ENCODE results near the gene ZFAND3. TPM values are rescaled to one million over a fixed set of nuclear protein-coding genes. Genes with fewer than 3 reads are reported as not detected.

Gene ZFAND3
- total RNA-seq, 1 experiment from 2014 or later = 47.2 TPM

DNA sequence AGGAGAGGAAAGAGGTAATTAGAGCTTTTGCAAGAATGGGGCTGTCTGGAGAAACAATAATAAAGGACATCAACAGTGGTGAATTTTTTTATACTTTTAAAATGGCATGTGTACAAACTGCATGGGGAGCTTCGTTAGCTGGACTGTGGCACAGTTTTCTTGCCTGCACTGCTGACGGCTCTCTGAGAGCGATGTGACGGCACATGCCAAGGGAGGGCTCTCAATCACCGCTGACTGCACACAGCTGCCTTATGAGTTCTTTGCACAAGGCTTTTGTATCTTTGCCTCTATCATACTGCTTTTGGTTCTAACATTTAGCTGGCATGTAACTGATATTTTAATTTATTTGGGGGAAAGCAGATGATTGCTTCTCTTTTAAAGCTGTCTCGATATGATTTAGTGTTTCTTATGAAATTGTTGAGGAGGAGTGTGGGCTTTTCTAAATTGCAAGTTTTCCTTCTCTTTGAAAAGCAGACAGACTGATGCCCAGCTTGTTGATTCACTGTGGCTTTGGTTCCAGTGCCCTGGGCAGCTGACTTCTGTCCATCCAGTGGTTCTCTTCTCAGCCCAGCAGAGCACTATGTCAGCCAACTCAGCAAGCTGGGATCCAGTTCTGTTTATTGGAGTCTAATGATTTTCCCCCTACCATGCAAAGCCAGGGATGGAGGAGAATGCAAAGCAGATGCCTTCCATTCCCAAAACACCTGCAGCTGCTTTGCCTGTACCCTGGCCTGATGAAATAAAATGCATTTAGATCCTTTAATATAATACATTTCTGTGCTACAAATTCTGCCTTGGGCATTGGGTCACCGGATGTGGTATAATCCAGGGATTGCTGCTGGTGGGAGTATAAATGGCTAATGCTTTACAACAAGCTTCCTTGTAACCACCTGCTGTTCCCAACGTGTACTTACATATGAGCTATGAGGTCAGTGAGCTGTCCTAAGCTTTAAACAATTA lies 323.9 kb downstream of the ZFAND3 start (continued):
- TF ChIP-seq POLR2AphosphoS5 (IDR thresholded peaks at IDR 0.05; ENCODE audit: low read depth, low read length) = no peak
- TF ChIP-seq CEBPB (IDR thresholded peaks at IDR 0.05; ENCODE audit: low read depth) = no peak
- no peak for TF ChIP-seq EZH2 (IDR thresholded peaks at IDR 0.05)
- TF ChIP-seq MAX (IDR thresholded peaks at IDR 0.05) = no peak
- TF ChIP-seq RAD21 (IDR thresholded peaks at IDR 0.05; ENCODE audit: low read depth) = no peak

- CTCF ChIA-PET = no interaction called here
Measured at GRCh38 chr6:38144365-38144945, 324.9 kb downstream of the ZFAND3 start.

More at GRCh38 chr6:38144365-38144945, 324.9 kb downstream of the ZFAND3 start:
- H3K27me3 ChIP-seq (ENCODE audit: insufficient read depth, low read length) = no peaks in the 10 kb centered on the region
- H3K9me2 ChIP-seq (ENCODE audit: insufficient read depth) = no peaks in the 10 kb centered on the region
- no peak overlapping the region for H3K9ac ChIP-seq (ENCODE audit: low read length)
- intact Hi-C loops (cut with micrococcal nuclease) = no loop called here
- RAD21 ChIA-PET (ENCODE audit: low non-redundant PET in 1 of 2, low total read pairs in 2 of 2, uncharacterized antibody in 2 of 2, unreplicated experiment in 2 of 2) = no interaction called here
- DNase-seq (ENCODE audit: low read depth, low spot score) = no peak
- H4K20me1 ChIP-seq (ENCODE audit: insufficient read depth) = no peaks in the 10 kb centered on the region
- H2AFZ ChIP-seq (ENCODE audit: low read depth, low read length, poor library complexity, severe bottlenecking) = no peak overlapping the region
- no peaks in the 10 kb centered on the region for H3K36me3 ChIP-seq (ENCODE audit: control insufficient read depth in 1 of 2, insufficient read depth in 2 of 2, low read length in 2 of 2)
- no peak overlapping the region for H3K4me3 ChIP-seq (replicated peaks in 1 of 2; ENCODE audit: low read depth in 1 of 2, low read length in 2 of 2)
- POLR2A ChIA-PET = no interaction called here
- no peak overlapping the region for H3K4me2 ChIP-seq (ENCODE audit: low read length)
- TF ChIP-seq, protein P1, sequence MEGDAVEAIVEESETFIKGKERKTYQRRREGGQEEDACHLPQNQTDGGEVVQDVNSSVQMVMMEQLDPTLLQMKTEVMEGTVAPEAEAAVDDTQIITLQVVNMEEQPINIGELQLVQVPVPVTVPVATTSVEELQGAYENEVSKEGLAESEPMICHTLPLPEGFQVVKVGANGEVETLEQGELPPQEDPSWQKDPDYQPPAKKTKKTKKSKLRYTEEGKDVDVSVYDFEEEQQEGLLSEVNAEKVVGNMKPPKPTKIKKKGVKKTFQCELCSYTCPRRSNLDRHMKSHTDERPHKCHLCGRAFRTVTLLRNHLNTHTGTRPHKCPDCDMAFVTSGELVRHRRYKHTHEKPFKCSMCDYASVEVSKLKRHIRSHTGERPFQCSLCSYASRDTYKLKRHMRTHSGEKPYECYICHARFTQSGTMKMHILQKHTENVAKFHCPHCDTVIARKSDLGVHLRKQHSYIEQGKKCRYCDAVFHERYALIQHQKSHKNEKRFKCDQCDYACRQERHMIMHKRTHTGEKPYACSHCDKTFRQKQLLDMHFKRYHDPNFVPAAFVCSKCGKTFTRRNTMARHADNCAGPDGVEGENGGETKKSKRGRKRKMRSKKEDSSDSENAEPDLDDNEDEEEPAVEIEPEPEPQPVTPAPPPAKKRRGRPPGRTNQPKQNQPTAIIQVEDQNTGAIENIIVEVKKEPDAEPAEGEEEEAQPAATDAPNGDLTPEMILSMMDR (IDR thresholded peaks at IDR 0.05 in 2 of 3, conservative IDR thresholded peaks at IDR 0.05 in 1 of 3; ENCODE audit: borderline replicate concordance in 1 of 3, insufficient read depth in 1 of 3, low read depth in 2 of 3, low read length in 2 of 3) = 0 out of 6 replicates have a peak, but pooled peaks of 1 of the 3 experiments have one; percentile 7
- TF ChIP-seq EGR1 (IDR thresholded peaks at IDR 0.05; ENCODE audit: low read depth) (no peak), ZBTB33 (IDR thresholded peaks at IDR 0.05; ENCODE audit: extremely low read depth, insufficient replicate concordance, low read length) (no peak), POLR2A (IDR thresholded peaks at IDR 0.05; ENCODE audit: borderline replicate concordance, extremely low read depth, insufficient read depth, insufficient read length) (no peak), ZFX (IDR thresholded peaks at IDR 0.05) (no peak)
- no TSS peak for BruUV-seq (replicated peaks)
- H3K27ac ChIP-seq (ENCODE audit: low read depth, low read length) = no peak overlapping the region
- H3K4me1 ChIP-seq (ENCODE audit: control insufficient read depth in 1 of 2, insufficient read depth in 2 of 2, low read length in 2 of 2) = no peaks in the 10 kb centered on the region
- no peaks in the 10 kb centered on the region for H3K9me3 ChIP-seq (ENCODE audit: control insufficient read depth in 1 of 2, insufficient read depth in 1 of 2, low read depth in 1 of 2, low read length in 2 of 2)
- no peaks in the 10 kb centered on the region for H3K79me2 ChIP-seq (ENCODE audit: insufficient read depth, low read length)
- no peak for ATAC-seq
